Endothelial cell of umbilical vein (primary cell): Measurements from ENCODE around the gene SLC39A9.

Experiments used
- EZH2 ChIP-seq: IDR thresholded peaks from 2 replicates; pipeline ENCODE4 v1.6.1; 2012; ENCODE audit warnings: borderline replicate concordance, low read depth, mild to moderate bottlenecking, moderate library complexity, low read length, inconsistent platforms; ENCODE audit not compliant: severe bottlenecking
- MYC ChIP-seq: IDR thresholded peaks from one replicate; pipeline ENCODE4 v1.6.1; 2011; ENCODE audit warnings: mild to moderate bottlenecking, low read depth, low read length
- POLR2A ChIP-seq: IDR thresholded peaks from 2 replicates; pipeline ENCODE4 v1.6.1; 2012; ENCODE audit warnings: low read depth, mild to moderate bottlenecking, control low read depth, low read length

DNA sequence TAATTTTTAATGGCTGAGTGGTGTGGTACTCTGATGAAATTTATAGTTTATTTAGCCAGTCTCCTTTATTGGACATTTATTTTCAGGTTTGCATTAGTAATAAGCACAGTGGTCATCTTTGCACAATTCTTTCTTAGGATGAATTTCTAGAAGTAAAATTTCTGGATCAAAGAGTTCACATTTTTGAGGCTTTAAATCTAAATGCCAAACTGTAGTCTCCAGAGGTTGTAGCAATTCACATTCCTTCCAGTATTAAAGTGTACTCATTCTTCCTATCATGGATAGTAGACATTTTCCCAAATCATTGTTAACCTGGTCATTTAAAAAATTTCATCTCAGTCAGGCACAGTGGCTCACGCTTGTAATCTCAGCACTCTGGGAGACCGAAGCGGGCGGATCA is 24.8 kb downstream of the SLC39A9 start:
- no peak for TF ChIP-seq POLR2A
- no peak for TF ChIP-seq MYC
- TF ChIP-seq EZH2 = no peak
